Measurements from ENCODE around the gene MAPKAP1.

MAPKAP1 gene

GRCh38 chr9:125476645-125477044 lies 230.4 kb downstream of the MAPKAP1 start:
- Histone ChIP-seq H3K4me3 (replicated peaks; ENCODE audit: insufficient read depth, low read length) (no peak overlapping the region), H3K27me3 (ENCODE audit: insufficient read depth, poor library complexity, severe bottlenecking) (no peaks in the 10 kb centered on the region), H3K27ac (replicated peaks) (no peak overlapping the region)
- no peak for DNase-seq (ENCODE audit: low read depth in 1 of 2, low spot score in 1 of 2)
- TF ChIP-seq POLR2AphosphoS5 (IDR thresholded peaks at IDR 0.05; ENCODE audit: low read depth) (no peak), REST (IDR thresholded peaks at IDR 0.05; ENCODE audit: insufficient replicate concordance, low read depth) (no peak), SPI1 (IDR thresholded peaks at IDR 0.05; ENCODE audit: borderline replicate concordance, low read depth) (no peak), GABPA (IDR thresholded peaks at IDR 0.05; ENCODE audit: low read depth) (no peak), CTCF (IDR thresholded peaks at IDR 0.05; ENCODE audit: insufficient read depth, low read length) (no peak)

- Histone ChIP-seq H3K27ac (replicated peaks) (no peak overlapping the region), H3K27me3 (ENCODE audit: insufficient read depth, poor library complexity, severe bottlenecking) (no peaks in the 10 kb centered on the region), H3K4me3 (replicated peaks; ENCODE audit: insufficient read depth, low read length) (no peak overlapping the region)
- no peak for DNase-seq (ENCODE audit: low read depth in 1 of 2, low spot score in 1 of 2)
- TF ChIP-seq GABPA (IDR thresholded peaks at IDR 0.05; ENCODE audit: low read depth) (no peak), REST (IDR thresholded peaks at IDR 0.05; ENCODE audit: insufficient replicate concordance, low read depth) (no peak), POLR2AphosphoS5 (IDR thresholded peaks at IDR 0.05; ENCODE audit: low read depth) (no peak), SPI1 (IDR thresholded peaks at IDR 0.05; ENCODE audit: borderline replicate concordance, low read depth) (no peak), CTCF (IDR thresholded peaks at IDR 0.05; ENCODE audit: insufficient read depth, low read length) (no peak)
Measured at GRCh38 chr9:125475385-125475784, 231.6 kb downstream of the MAPKAP1 start.

- Histone ChIP-seq H3K27ac (replicated peaks) (no peak overlapping the region), H3K4me3 (replicated peaks; ENCODE audit: insufficient read depth, low read length) (no peak overlapping the region), H3K27me3 (ENCODE audit: insufficient read depth, poor library complexity, severe bottlenecking) (no peaks in the 10 kb centered on the region)
- no peak for DNase-seq (ENCODE audit: low read depth in 1 of 2, low spot score in 1 of 2)
- TF ChIP-seq GABPA (IDR thresholded peaks at IDR 0.05; ENCODE audit: low read depth) (no peak), CTCF (IDR thresholded peaks at IDR 0.05; ENCODE audit: insufficient read depth, low read length) (no peak), REST (IDR thresholded peaks at IDR 0.05; ENCODE audit: insufficient replicate concordance, low read depth) (no peak), SPI1 (IDR thresholded peaks at IDR 0.05; ENCODE audit: borderline replicate concordance, low read depth) (no peak), POLR2AphosphoS5 (IDR thresholded peaks at IDR 0.05; ENCODE audit: low read depth) (no peak)
Measured at GRCh38 chr9:125472926-125473701, 233.9 kb downstream of the MAPKAP1 start.

All from HL-60 (cell line).